ENCODE results near the gene ABCB1. TPM values are rescaled to one million over a fixed set of nuclear protein-coding genes. Genes with fewer than 3 reads are reported as not detected.

Gene ABCB1
- total RNA-seq, 2 donors from 2014 or later = 5.0 to 5.1 TPM

- ATAC-seq (no peak), DNase-seq (ENCODE audit: low spot score in 2 of 2) (no peak)
- Mint-ChIP-seq H3K27ac (no peak overlapping the region), H3K9me3 (no peaks in the 10 kb centered on the region), H3K36me3 (no peaks in the 10 kb centered on the region)
These were observed 54.9 kb downstream of the ABCB1 start for GRCh38 chr7:87545760-87546159.

DNA sequence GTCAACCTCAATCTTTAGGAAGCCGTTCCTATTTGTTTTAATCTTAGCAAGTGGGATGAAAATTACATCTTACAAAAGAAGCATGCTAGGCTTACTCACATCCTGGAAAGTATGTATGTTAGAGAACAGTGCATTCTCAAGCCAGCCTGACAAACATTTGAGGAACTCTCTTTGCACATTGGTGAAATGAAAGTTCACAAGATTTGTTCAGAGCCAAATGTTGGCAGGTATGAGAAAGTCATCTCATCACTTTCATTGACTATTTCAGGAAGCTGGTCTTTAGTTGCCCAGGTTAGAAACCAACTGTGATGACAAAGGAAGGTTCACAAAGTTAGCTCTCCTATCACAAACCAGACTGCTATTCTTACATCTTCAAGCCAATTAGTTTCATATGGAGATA is 57.1 kb downstream of the ABCB1 start:
- Mint-ChIP-seq H3K27ac (no peak overlapping the region), H3K36me3 (no peaks in the 10 kb centered on the region), H3K9me3 (no peaks in the 10 kb centered on the region)
- DNase-seq (ENCODE audit: low spot score in 2 of 2) (no peak), ATAC-seq (peak; percentile 14 to 74)

- ATAC-seq = no peak
- H3K36me3 Mint-ChIP-seq = no peaks in the 10 kb centered on the region
- no peak overlapping the region for H3K27ac Mint-ChIP-seq
- no peak for DNase-seq (ENCODE audit: low spot score in 2 of 2)
- H3K9me3 Mint-ChIP-seq = no peaks in the 10 kb centered on the region
These were observed 59.0 kb downstream of the ABCB1 start for GRCh38 chr7:87541648-87542047.

DNA sequence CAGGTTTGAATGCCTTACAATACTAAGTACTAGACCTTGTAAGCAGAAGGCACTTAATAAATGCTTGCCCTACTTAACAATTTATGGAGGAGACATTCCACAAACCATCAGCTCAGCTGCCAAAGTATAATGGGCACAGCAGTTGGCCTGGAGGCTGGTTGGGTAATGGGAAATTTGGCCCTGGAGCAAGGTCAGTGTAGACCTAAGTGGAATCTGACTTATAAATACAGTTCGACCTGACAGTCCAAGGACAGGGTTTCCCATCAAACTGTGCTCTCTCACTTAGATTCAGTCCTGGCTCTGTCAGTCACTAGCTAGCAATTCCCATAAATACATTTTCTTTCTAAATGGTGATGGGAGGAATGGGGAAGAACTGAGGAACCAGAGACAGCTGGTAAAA is 62.6 kb downstream of the ABCB1 start:
- DNase-seq (ENCODE audit: low spot score in 2 of 2) = no peak
- Mint-ChIP-seq H3K36me3 (no peaks in the 10 kb centered on the region), H3K9me3 (no peaks in the 10 kb centered on the region), H3K27ac (no peak overlapping the region)
- no peak for ATAC-seq

DNA sequence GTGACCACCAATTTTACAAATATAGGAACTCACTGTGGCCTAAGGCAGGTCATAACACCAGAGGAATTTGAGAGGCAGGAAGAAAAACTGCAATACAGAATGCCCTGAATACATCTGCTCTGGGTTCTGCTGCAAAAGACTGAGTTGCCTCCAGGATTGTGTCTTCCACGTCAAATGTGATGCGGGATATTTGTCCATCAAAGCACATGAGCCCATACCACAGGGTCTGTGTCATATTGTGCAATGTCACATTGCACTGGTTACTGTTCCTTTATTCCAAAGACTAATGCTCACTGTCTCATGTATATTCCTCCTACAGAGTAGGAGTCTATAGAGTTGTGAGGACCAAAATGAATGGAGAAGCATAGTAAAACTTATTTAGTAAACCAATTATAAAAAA is 66.6 kb downstream of the ABCB1 start:
- Mint-ChIP-seq H3K36me3 (no peaks in the 10 kb centered on the region), H3K27ac (no peak overlapping the region), H3K9me3 (no peaks in the 10 kb centered on the region)
- no peak for ATAC-seq
- no peak for DNase-seq (ENCODE audit: low spot score in 2 of 2)

DNA sequence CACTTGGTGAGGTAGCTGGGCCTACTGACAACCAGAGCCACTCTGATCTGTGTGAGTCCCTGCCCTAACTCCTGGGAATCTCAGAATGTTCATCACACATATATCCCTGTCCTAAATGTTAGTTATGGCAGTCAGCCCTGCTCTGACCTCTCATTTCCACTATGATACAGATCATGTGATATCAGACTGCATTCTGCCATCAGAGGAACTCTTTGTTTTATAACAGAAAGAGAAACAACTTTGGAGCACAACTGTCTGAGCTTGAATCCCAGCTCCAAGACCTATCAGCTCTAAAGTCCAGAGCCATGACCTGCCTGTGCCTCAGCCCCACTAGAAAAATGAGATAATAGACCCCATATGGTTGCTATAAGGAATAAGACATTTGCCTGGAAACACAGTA is 70.6 kb downstream of the ABCB1 start:
- DNase-seq (ENCODE audit: low spot score in 2 of 2) (no peak), ATAC-seq (no peak)
- Mint-ChIP-seq H3K36me3 (peaks cover 0 to 7% of the 10 kb centered on the region in 2 donors), H3K9me3 (no peaks in the 10 kb centered on the region), H3K27ac (no peak overlapping the region)

DNA sequence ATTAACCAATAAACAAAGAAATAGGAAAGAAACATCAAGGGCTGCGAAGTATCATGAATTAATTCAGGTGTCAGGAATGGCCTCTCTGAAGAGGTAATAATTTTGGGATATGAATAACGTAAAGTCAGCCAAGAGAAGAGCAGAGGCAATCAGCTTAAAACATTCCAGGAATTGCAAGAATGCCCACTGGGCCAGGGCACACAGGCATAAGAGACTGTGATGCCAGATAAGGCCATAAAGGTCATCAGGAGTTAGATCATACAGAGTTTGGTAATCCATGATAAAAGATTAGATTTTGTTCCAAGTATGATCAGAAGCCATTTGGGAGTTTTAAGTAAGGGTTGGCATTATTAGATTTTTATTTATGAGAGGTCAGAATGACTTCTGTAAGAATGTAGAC is 72.0 kb downstream of the ABCB1 start:
- Mint-ChIP-seq H3K9me3 (no peaks in the 10 kb centered on the region), H3K36me3 (peaks cover 0 to 7% of the 10 kb centered on the region in 2 donors), H3K27ac (no peak overlapping the region)
- ATAC-seq (no peak), DNase-seq (ENCODE audit: low spot score in 2 of 2) (no peak)

- ATAC-seq (no peak), DNase-seq (ENCODE audit: low spot score in 2 of 2) (no peak)
- Mint-ChIP-seq H3K9me3 (no peaks in the 10 kb centered on the region), H3K36me3 (peaks cover 0 to 9% of the 10 kb centered on the region in 2 donors), H3K27ac (no peak overlapping the region)
These were observed 81.9 kb downstream of the ABCB1 start for GRCh38 chr7:87518735-87519134.

DNA sequence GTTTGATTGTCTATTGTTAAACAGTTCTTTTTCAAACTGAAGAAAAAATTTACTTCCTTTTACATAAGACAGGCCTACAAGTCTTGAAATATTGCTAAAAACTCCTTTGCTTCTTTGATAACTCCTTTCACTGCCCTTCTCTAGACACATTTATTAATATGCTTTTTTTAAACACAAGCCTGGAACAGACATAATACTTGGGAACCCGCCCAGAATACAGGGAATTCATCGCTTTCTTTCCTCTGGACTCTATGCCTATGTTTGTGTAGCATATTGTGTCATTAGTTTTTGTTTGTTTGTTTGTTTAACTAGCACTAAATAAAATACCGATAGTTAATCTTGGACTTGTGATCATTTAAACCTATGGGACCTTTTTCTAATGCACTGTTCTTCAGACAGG is 82.8 kb downstream of the ABCB1 start:
- Mint-ChIP-seq H3K27ac (no peak overlapping the region), H3K9me3 (no peaks in the 10 kb centered on the region), H3K36me3 (peaks cover 0 to 9% of the 10 kb centered on the region in 2 donors)
- DNase-seq (ENCODE audit: low spot score in 2 of 2) (no peak), ATAC-seq (no peak)

GRCh38 chr7:87517136-87517815 is 83.4 kb downstream of the ABCB1 start:
- H3K36me3 Mint-ChIP-seq = peaks cover 0 to 9% of the 10 kb centered on the region in 2 donors
- no peak overlapping the region for H3K27ac Mint-ChIP-seq
- H3K9me3 Mint-ChIP-seq = no peaks in the 10 kb centered on the region
- no peak for ATAC-seq
- no peak for DNase-seq (ENCODE audit: low spot score in 2 of 2)

GRCh38 chr7:87513735-87514335 is 86.8 kb downstream of the ABCB1 start:
- ATAC-seq = no peak
- H3K27ac Mint-ChIP-seq = no peak overlapping the region
- no peaks in the 10 kb centered on the region for H3K36me3 Mint-ChIP-seq
- no peak for DNase-seq (ENCODE audit: low spot score in 2 of 2)
- H3K9me3 Mint-ChIP-seq = no peaks in the 10 kb centered on the region

- no peaks in the 10 kb centered on the region for H3K36me3 Mint-ChIP-seq
- no peak for DNase-seq (ENCODE audit: low spot score in 2 of 2)
- H3K9me3 Mint-ChIP-seq = no peaks in the 10 kb centered on the region
- ATAC-seq = no peak
- no peak overlapping the region for H3K27ac Mint-ChIP-seq
These were observed 87.8 kb downstream of the ABCB1 start for GRCh38 chr7:87512906-87513305.

- peak in 1 of 2 donors; percentile 40 for ATAC-seq
- H3K27ac Mint-ChIP-seq = no peak overlapping the region
- H3K9me3 Mint-ChIP-seq = no peaks in the 10 kb centered on the region
- H3K36me3 Mint-ChIP-seq = no peaks in the 10 kb centered on the region
- no peak for DNase-seq (ENCODE audit: low spot score in 2 of 2)
These were observed 89.2 kb downstream of the ABCB1 start for GRCh38 chr7:87511510-87511909.

GRCh38 chr7:87510411-87510875 is 90.2 kb downstream of the ABCB1 start:
- peak in 1 of 2 donors; percentile 26 for ATAC-seq
- H3K36me3 Mint-ChIP-seq = no peaks in the 10 kb centered on the region

DNA sequence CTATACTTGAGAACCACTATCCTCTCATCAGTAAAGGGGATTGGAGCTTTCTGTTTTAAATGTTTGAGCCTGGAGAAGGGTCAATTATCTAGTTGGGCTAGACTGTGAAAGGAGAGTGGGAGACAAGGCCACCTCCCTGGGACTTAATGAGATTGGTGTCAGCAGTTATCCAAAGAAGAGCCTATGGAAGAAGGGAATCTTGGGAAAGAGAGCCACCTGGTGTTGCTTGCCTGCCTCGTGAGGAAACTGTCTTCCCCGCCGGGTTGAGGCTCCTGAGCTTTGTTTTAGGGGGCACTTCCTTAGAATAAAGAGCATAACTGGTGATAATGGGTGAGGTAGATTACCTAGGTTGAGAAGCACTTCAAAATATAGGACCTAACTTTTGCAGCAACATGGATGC is 93.2 kb downstream of the ABCB1 start:
- ATAC-seq (no peak), DNase-seq (ENCODE audit: low spot score in 2 of 2) (no peak)
- no peaks in the 10 kb centered on the region for H3K36me3 Mint-ChIP-seq
- no peak overlapping the region for H3K27ac Mint-ChIP-seq
- H3K9me3 Mint-ChIP-seq = no peaks in the 10 kb centered on the region

More at GRCh38 chr7:87510411-87510875, 90.2 kb downstream of the ABCB1 start:
- Mint-ChIP-seq H3K9me3 (no peaks in the 10 kb centered on the region), H3K27ac (no peak overlapping the region)
- DNase-seq (ENCODE audit: low spot score in 2 of 2) = no peak

GRCh38 chr7:87506246-87507180 is 94.2 kb downstream of the ABCB1 start:
- ATAC-seq (no peak), DNase-seq (ENCODE audit: low spot score in 2 of 2) (no peak)
- Mint-ChIP-seq H3K27ac (no peak overlapping the region), H3K36me3 (no peaks in the 10 kb centered on the region), H3K9me3 (no peaks in the 10 kb centered on the region)

GRCh38 chr7:87505557-87506245 is 95.0 kb downstream of the ABCB1 start:
- Mint-ChIP-seq H3K9me3 (no peaks in the 10 kb centered on the region), H3K36me3 (no peaks in the 10 kb centered on the region), H3K27ac (no peak overlapping the region)
- DNase-seq (ENCODE audit: low spot score in 2 of 2) (no peak), ATAC-seq (no peak)
